Measurements from ENCODE around the gene C5AR2. TPM values are rescaled to one million over a fixed set of nuclear protein-coding genes. Genes with fewer than 3 reads are reported as not detected.

The C5AR2 gene
- total and polyA plus RNA-seq, 2 donors (not counting 1 experiment from before 2014, with no cell fraction given) = under 0.01 to 0.08 TPM

DNA sequence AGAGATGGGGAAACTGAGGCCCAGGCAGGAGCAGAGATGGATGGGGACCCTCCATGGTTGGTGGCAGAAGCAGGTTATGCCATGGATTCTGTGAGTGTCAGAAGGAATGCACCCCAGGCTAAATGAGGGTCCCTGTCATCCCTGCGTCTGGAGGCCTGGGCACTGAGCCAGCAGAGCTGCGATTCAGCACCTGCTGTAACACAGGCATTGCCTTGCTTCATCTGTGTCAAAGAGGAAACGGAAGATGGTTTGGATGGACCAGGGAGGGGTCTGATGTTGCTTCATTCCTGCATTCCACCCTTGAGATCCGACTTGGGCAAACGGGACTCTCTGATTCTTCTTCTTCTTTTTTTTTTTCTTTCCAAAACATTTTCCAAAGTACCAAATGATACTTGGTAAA, 21.2 kb upstream of the C5AR2 start:
- Histone ChIP-seq H3K4me3 (replicated peaks in 1 of 4; ENCODE audit: control extremely low read depth in 1 of 4, insufficient read depth in 1 of 4, low read depth in 3 of 4, low read length in 4 of 4) (no peak overlapping the region), H2AFZ (ENCODE audit: low read length) (no peak overlapping the region), H3K9ac (ENCODE audit: insufficient read depth, low read length) (no peak overlapping the region), H4K20me1 (ENCODE audit: control insufficient read depth, extremely low read depth, insufficient read depth, low read length) (no peaks in the 10 kb centered on the region), H3K4me1 (ENCODE audit: control insufficient read depth, extremely low read depth, insufficient read depth, low read length) (peaks cover 2% of the 10 kb centered on the region), H3K27me3 (ENCODE audit: control insufficient read depth, insufficient read depth, low read length) (no peaks in the 10 kb centered on the region), H3K9me3 (ENCODE audit: control insufficient read depth, insufficient read depth, low read depth, low read length) (no peaks in the 10 kb centered on the region), H3K36me3 (ENCODE audit: control insufficient read depth, insufficient read depth, low read length) (no peaks in the 10 kb centered on the region), H3K4me2 (ENCODE audit: extremely low read depth, insufficient read depth, low read length) (no peak overlapping the region), H3K79me2 (ENCODE audit: control insufficient read depth, insufficient read depth, low read length) (no peaks in the 10 kb centered on the region), H3K27ac (ENCODE audit: insufficient read depth, low read length) (no peak overlapping the region)
- DNase-seq (ENCODE audit: low read depth in 2 of 2) = peak in 1 of 2 donors; percentile 52
- no peak for TF ChIP-seq EZH2 (IDR thresholded peaks at IDR 0.05; ENCODE audit: low read length, missing control alignments)
- TF ChIP-seq, protein P1, sequence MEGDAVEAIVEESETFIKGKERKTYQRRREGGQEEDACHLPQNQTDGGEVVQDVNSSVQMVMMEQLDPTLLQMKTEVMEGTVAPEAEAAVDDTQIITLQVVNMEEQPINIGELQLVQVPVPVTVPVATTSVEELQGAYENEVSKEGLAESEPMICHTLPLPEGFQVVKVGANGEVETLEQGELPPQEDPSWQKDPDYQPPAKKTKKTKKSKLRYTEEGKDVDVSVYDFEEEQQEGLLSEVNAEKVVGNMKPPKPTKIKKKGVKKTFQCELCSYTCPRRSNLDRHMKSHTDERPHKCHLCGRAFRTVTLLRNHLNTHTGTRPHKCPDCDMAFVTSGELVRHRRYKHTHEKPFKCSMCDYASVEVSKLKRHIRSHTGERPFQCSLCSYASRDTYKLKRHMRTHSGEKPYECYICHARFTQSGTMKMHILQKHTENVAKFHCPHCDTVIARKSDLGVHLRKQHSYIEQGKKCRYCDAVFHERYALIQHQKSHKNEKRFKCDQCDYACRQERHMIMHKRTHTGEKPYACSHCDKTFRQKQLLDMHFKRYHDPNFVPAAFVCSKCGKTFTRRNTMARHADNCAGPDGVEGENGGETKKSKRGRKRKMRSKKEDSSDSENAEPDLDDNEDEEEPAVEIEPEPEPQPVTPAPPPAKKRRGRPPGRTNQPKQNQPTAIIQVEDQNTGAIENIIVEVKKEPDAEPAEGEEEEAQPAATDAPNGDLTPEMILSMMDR (conservative IDR thresholded peaks at IDR 0.05 in 1 of 2, IDR thresholded peaks at IDR 0.05 in 1 of 2; ENCODE audit: low read depth in 1 of 2, low read length in 2 of 2) = no peak

DNA sequence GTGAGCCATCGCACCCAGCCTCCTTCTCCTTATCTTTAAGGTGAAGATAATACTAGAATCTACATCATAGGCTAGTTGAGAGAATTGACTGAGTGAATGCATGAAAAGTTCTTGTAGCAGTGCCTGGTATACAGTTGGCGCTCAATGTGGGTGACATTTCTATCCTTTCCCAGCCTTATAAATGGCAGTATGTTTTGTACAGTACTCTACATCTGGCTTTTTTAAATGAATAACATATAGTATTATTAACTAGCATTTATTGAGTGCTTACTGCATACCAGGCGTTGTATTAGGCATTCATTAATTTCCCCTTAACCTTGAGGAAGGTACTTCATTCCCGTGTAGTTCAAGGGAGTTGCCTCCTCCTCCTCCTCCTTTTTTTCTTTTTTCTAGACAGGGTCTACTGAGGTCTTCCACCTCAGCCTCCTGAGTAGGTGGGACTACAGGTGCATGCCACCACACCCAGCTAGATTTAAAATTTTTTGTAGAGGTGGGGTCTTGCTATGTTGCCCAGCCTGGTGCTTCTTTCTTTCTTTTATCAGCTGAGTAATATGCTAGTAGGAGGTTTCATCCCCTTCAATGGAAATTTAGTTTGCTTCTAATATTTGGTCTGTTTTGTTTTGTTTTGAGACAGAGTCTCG, 19.5 kb upstream of the C5AR2 start:
- TF ChIP-seq, protein P1 (conservative IDR thresholded peaks at IDR 0.05 in 1 of 2, IDR thresholded peaks at IDR 0.05 in 1 of 2; ENCODE audit: low read depth in 1 of 2, low read length in 2 of 2) = no peak
- TF ChIP-seq EZH2 (IDR thresholded peaks at IDR 0.05; ENCODE audit: low read length, missing control alignments) = no peak
- Histone ChIP-seq H2AFZ (ENCODE audit: low read length) (no peak overlapping the region), H3K4me2 (ENCODE audit: extremely low read depth, insufficient read depth, low read length) (no peak overlapping the region), H3K27me3 (ENCODE audit: control insufficient read depth, insufficient read depth, low read length) (no peaks in the 10 kb centered on the region), H3K4me3 (replicated peaks in 1 of 4; ENCODE audit: control extremely low read depth in 1 of 4, insufficient read depth in 1 of 4, low read depth in 3 of 4, low read length in 4 of 4) (no peak overlapping the region), H3K4me1 (ENCODE audit: control insufficient read depth, extremely low read depth, insufficient read depth, low read length) (peaks cover 2% of the 10 kb centered on the region), H3K9ac (ENCODE audit: insufficient read depth, low read length) (no peak overlapping the region), H3K27ac (ENCODE audit: insufficient read depth, low read length) (no peak overlapping the region), H3K9me3 (ENCODE audit: control insufficient read depth, insufficient read depth, low read depth, low read length) (no peaks in the 10 kb centered on the region), H3K79me2 (ENCODE audit: control insufficient read depth, insufficient read depth, low read length) (no peaks in the 10 kb centered on the region), H4K20me1 (ENCODE audit: control insufficient read depth, extremely low read depth, insufficient read depth, low read length) (no peaks in the 10 kb centered on the region), H3K36me3 (ENCODE audit: control insufficient read depth, insufficient read depth, low read length) (no peaks in the 10 kb centered on the region)
- DNase-seq (ENCODE audit: low read depth in 2 of 2) = no peak

DNA sequence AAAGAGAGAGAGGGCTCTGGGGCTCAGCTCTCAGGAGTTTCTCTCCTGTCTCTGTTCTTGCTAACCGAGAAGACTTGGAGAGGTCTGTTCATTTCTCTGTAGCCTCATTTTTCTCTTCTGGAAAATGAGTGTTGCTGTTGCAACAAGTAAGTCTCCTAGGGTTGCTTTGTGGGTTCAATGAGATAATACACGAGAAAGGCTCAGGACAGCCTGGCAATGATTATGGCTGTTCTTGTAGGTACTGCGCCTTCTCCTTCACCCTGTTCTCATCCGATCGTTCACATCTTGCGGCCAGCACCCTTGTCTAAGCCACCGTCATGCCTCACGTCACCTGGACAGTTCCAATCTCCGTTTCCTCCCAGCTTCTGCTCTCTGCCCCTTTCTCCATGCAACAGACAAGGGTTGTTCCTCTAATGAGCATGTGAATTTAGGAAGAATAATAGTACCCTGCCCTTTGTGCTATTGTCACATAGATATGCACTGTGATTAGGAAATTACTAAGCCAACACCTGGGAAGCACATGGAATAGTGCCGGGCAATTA, 18.1 kb upstream of the C5AR2 start:
- TF ChIP-seq, protein P1 (conservative IDR thresholded peaks at IDR 0.05 in 1 of 2, IDR thresholded peaks at IDR 0.05 in 1 of 2; ENCODE audit: low read depth in 1 of 2, low read length in 2 of 2) = no peak
- TF ChIP-seq EZH2 (IDR thresholded peaks at IDR 0.05; ENCODE audit: low read length, missing control alignments) = no peak
- Histone ChIP-seq H3K27me3 (ENCODE audit: control insufficient read depth, insufficient read depth, low read length) (no peaks in the 10 kb centered on the region), H2AFZ (ENCODE audit: low read length) (no peak overlapping the region), H3K36me3 (ENCODE audit: control insufficient read depth, insufficient read depth, low read length) (no peaks in the 10 kb centered on the region), H4K20me1 (ENCODE audit: control insufficient read depth, extremely low read depth, insufficient read depth, low read length) (no peaks in the 10 kb centered on the region), H3K4me3 (replicated peaks in 1 of 4; ENCODE audit: control extremely low read depth in 1 of 4, insufficient read depth in 1 of 4, low read depth in 3 of 4, low read length in 4 of 4) (no peak overlapping the region), H3K4me2 (ENCODE audit: extremely low read depth, insufficient read depth, low read length) (no peak overlapping the region), H3K27ac (ENCODE audit: insufficient read depth, low read length) (no peak overlapping the region), H3K9ac (ENCODE audit: insufficient read depth, low read length) (no peak overlapping the region), H3K4me1 (ENCODE audit: control insufficient read depth, extremely low read depth, insufficient read depth, low read length) (peaks cover 2% of the 10 kb centered on the region), H3K9me3 (ENCODE audit: control insufficient read depth, insufficient read depth, low read depth, low read length) (no peaks in the 10 kb centered on the region), H3K79me2 (ENCODE audit: control insufficient read depth, insufficient read depth, low read length) (no peaks in the 10 kb centered on the region)
- no peak for DNase-seq (ENCODE audit: low read depth in 2 of 2)

Measured in fibroblast of lung (primary cell).